T-helper 1 cell (primary cell): ENCODE measurements around the gene CTBP1.

Source experiments
- DNase-seq, 5 donors: peaks; one replicate each; pipeline ENCODE4 v3.0.0-alpha.2; 2012 to 2020

Gene CTBP1

DNA sequence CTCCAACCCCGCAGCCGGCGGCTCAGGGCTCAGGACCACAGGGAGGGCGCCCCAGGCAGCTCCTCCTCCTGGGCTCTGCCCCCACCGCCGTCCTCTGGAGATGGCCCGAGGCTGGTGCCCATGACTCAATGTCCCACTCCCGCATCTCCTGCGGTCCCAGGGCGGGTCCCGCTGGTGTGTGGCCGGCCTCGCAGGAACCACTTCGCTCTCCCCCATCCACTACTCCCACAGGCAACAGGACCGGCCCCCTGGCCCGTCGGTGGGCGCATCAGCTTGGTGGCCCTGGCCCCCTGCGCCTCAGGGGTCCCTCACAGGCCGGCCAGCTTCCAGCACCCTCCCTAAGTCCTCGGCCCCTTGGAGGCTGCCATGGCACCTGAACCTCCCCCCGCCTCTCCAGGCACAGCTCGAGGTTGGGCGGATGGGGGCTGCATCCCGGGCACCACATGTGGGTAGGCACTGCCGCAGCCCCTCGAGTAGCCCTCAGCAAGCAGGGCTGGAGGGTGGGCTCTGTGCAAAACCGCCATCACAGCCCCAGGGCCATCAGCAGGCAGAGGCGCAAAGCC, 53.7 kb downstream of the CTBP1 start:
- DNase-seq: no peak

DNA sequence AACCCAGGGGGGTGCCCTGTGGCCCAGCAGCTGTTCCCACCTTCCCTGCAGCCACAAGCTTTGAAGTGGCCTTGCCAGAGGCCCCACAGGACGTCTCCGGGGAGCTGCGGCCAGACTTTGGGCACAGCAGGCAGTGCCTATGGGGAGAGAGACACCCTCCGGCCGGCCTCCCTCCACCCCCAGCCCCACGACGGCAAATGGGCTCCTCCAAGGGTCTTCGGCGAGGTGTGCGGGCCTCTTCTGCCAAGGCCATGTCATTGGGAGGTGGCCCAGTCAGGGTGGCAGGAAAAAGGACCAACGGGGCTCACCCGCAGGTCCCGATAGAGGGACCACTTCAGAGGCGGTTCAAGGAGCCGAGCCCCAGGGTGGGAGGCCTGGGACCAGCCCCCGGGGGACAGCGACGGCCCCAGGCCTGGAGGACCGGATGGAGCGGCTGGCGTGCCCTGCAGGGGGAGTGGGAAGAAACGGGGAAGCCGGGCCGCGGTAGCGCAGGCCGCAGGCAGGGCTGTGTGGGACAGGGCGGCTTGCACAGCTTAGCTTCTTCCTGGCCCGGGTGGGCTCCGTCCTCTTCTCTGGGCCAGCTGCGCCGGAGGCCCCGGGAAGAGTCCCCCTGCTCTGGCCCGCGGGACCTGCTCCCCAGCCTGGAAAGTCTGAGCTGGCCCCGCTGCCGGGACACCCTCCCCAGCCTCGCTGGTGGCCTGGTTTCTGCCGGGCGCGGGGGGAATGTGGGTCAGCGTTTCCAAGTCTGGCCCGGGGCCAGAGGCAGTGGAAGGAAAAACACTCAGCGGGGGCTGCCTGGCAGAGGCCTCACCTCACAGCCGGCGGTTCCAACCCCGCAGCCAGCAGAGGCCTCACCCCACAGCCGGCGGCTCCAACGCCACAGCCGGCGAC, 54.7 kb downstream of the CTBP1 start:
- no peak for DNase-seq

DNA sequence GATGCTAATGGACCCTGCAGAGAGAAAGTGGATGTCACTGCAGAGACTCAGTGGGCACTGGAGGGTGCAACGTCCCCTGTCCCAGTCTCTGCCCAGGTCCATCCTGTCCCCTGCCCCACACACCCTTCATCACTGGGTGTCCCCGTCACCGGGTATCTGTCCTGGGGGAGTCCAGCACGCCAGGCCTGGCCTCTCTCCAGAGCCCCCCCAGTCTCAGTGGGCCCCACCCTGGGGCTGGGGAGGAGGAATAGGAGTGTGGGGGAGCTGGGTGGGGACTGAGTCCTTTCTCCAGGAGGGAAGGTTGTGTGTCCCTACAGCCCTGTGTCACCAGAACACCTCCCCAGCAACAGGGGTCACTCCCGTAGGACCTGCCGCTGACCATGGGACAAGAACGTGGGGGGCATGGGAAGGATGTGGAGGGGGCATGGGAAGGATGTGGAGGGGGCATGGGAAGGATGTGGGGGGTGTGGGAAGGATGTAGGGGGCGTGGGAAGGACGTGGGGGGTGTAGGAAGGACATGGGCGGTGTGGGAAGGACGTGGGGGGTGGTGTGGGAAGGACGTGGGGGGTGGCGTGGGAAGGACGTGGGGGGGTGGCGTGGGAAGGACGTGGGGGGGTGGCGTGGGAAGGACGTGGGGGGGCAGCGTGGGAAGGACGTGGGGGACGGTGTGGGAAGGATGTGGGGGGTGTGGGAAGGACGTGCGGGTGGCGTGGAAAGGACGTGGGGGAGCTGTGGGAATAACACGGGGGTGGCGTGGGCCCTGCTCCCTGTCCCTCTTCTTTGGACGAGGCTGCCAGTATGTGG, 55.5 kb downstream of the CTBP1 start:
- no peak for DNase-seq

DNA sequence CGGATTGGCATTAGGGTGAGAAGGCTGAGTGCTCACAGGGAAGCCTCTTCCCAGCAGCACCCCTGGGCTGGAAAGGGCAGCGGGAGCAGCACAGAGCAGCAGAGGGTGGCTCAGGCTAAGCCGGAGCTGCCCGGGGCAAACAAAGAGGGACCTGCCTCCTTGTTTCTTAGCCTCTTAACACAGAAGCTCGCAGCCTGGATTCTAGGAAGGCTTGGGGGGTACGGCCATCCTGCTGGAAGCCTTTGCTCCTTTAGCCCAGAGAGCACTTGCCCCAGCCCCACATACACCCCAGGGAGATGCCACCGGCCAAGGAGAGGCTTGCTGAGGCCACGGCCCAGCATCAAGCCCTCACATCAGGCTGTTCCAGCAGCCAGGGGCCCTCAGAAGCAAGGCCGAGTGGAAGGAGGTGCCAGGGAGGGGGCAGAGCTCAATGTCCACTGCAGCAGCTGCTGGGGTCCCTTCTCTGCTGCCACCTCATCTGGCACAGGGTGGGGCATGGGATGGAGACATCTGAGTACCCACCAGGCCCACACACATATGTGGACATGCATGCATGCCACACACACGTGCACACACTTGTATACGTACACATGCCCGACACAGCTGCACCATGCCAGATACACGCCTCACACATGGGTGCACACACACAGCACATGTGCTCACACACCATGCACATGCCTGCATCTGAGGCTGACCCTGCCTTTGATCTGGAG, 56.3 kb downstream of the CTBP1 start:
- DNase-seq: no peak

DNA sequence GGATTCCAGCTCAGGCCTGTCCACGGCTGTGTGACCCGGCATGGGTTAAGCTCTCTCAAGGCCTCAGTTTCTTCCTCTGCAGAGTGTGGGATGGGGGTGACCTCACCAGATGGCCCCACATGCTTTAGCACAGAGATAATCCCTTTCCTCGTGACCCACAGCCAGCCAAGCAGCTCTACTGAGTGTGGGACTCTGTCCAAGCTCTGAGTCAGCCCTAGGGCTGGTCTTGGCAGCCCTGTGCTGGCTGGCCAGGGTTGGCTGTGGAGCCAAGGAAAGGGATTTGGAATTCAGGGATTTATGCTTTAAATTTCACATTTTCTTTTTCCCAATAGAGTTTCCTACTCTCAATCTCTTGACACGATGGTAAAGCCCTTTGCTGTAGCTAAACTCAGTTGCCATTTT, 56.8 kb downstream of the CTBP1 start:
- DNase-seq: no peak

DNA sequence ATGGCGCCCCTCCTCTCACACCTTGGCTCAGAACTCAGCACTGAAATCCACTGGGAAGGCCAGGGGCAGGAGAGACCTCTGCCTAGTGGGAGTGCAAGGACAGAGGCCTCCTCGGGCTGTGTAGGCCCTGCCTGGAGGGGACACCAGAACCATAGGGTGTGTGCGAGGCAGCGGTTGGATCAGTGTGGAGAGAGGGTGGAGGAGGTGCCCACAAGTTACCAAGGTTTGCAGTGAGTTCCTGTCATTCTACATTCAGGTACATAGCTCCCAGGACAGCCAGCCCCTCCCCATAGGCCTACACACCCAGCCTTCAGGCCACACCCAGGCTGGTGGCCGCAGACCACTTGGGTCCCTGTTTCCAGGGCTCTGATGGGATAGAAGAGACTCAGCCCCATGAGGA, 57.3 kb downstream of the CTBP1 start:
- no peak for DNase-seq

DNA sequence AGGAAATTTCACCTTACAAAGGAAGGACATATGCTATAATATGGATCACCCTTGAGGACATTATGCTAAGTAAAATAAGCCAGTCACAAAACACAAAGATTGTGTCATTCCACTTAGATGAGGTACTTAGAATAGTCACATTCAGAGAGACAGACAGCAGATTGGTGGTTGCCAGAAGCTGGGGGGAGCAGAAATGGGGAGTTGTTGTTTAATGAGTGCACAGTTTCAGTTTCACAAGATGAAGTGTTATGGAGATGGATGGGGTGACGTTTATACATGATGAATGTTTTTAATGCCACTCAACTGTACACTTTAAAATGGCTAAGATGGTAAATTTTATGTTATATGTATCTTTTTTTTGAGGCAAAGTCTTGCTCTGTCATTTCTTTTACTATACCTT, 61.7 kb downstream of the CTBP1 start:
- DNase-seq: peak in 1 of 5 donors; percentile 78

DNA sequence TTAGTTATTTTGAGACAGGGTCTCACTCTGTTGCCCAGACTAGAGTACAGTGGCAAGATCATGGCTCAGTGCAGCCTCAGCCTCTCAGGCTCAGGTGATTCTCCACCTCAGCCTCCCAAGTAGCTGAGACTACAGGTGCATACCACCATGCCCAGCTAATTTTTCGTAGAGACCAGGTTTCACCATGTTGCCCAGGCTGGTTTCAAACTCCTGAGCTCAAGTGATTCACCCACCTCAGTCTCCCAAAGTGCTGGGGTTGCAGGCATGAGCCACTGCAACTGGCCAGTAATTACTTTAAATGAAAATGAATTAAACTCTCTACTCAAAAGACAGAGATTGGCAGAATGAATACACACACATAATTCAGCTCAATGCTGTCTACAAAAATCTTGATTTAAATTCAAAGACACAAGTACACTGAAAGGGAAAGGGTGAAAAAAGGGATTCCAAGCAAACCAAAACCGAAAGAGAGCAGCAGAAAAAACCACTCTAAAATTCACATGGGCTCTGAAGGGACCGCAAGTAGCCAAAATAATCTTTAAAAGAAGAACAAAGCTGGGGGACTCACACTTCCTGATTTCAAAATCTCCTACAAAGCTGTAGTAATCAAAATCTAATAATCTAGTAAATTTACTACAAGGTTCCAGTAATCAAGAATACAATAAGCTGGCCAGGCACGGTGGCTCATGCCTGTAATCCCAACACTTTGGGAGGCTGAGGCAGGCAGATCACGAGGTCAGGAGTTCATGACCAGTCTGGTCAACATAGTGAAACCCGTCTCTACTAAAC, 64.8 kb downstream of the CTBP1 start:
- DNase-seq: no peak

DNA sequence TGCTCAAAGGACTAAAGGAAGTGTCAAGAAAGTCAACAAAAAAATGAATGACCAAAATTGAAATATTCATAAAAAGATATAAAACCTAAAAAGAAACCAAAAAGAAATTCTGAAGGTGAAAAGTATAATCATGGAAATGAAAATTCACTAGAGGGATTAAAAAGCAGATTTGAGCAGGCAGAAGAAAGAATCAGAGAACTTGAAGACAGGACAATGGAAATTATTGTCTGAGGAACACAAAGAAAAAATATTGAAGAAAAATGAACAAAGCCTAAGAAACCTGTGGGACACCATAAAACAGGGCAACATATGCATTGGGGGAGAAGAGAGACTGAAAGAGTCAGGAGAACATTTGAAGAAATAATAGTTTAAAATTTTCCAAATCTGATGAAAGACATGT, 66.6 kb downstream of the CTBP1 start:
- no peak for DNase-seq

DNA sequence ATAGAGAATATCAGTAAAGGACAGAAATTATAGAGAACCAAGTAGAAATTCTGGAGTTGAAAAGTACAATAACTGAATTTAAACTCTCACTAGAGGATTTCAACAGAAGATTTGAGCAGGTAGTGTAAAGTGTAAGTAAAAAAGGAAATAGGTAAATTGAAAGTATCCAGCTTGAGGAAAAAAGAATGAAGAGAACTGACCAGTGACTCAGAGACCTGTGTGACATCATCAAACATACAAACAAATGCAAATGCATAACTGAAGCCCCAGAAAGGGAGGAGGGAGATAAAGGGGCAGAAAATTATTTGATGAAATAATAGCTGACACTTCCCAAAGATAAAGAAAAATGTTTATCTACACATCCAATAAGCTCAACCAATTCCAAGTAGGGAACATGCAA, 68.3 kb downstream of the CTBP1 start:
- no peak for DNase-seq

DNA sequence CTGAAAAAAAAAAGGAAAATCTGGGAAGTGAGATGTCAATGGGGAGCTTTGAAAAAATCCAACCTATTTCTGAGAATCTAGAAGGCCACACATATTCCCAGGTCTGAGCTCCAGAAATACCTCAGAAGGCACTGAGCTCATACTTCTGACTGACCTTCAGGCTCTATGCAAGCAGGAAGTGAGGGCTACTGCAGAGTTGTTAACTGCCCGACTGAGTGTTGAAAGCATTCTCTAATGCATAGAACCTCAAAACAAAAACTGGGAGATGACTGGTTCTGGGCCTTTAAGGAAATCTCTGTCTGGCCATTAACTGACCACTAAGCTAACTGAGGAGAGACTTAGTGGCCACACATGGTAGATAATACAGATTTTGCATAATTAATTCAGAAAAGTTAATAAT, 69.0 kb downstream of the CTBP1 start:
- no peak for DNase-seq

DNA sequence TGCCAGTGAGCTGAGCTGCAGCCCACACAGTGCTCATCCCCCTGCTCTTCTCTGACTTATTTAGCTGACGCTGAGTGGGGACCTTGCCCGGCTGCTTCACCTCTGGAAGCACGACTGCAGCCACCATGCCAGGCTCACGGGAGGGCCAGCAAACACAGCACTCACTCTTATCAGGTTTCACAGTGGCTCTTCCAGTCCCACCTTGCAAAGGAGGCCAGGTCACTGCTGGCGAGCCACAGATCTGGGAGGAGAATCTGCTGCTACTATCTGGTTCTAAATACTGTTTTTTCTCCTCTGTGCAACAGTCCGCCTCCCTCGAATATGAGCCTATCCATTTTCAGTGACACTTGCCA, 69.9 kb downstream of the CTBP1 start:
- no peak for DNase-seq

DNA sequence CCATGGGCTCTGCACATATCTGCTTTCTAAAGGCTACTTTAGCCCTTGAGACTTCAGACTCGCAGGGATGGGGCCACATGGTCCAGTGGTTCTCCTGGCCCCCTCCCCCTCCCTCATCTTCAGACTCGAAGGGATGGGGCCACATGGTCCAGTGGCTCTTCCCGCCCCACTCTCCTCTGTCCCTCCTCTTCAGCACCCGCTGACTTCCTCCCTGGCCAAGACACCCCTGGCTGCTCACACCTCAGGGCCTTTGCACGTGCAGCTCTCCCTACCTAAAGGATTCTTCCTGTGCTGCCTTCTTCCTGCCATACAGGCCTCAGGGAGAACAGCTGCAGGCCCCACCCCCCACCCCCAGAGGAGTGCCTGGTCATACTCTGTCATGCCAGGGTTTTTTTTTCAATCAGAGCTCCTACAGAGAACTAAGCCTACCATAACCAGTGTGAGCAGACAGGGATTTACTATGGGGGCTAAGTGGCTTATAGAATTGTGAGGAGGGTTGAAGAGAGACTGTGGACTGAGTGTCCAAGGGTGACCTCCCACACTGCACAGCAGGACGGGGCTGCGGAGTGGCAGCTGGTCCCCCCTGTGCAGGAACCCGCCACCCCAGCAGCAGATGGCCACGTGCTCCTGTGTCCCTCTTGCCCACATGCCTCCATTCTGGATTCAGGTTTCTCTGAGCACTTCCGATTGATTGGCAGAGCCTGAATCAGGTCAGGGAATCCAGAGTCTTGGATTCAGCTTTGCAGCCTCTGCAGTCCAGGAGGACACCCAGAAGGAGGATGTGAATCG, 70.4 kb downstream of the CTBP1 start:
- no peak for DNase-seq

DNA sequence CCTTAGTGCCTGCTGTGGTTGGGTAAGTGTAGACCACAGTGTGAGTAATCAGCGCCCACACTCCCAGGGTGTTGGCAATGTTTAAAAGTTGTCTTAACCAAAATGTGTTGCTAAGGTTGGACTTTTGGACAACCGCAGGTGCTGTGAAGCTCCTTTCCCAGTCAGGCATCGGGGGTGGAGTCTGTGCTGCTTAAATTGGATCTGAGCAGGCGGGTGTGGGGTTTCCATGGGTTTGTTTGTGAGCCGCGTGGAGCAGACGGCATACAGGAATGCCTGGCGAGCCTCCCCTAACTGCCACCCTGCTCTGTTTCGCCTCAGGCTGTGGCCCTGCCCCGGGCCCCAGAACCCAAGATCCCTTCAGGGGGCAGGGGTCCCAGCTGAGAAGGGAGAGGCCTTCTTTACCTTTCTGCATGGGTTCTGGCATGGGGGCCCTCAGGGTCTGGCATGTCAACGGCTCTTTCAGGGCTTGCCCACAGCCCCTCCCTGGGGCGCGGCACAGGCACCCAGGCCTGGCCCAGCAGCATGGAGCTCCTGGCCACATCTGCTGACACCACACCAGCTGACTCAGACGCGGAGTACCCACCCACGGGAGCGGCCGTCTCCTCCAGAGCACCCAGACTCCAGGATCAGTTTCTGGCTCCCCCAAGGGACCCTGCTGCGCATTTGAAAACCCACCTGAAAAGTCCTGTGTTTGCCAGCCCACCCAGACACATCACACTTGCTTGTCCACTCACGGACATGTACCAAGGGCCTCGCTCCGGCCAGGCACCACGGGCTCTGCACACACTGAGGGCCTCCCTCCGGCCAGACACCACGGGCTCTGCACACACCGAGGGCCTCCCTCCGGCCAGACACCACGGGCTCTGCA, 71.4 kb downstream of the CTBP1 start:
- DNase-seq: no peak

DNA sequence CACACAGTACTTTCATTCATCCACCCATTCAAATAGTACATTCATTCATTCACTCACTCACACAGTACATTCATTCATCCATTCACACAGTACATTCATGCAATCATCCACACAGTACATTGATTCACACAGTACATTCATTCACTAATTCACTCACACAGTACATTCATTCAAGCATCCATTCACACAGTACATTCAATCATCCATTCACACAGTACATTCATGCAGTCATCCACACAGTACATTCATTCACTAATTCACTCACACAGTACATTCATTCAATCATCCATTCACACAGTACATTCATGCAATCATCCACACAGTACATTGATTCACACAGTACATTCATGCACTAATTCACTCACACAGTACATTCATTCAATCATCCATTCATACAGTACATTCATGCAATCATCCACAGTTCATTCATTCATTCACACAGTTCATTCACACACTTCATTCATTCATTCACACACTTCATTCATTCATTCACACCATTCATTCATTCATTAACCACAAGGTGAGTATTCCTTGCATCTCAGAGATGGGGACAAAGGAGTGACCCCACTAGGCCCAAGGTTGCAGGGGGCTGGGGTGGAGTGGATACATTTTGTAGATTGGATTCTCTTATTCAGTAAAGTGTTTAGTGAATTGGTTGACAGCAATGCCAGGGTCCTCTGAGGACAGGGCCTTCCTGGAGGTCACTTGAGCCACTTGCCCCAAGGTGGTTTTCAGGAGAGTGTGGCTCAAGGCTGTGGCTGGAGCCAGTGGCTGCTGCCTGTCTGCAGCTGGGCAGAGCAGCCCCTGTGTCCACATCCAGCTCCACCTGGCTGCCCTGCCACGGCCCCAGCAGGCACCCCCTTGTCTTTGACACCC, 72.3 kb downstream of the CTBP1 start:
- DNase-seq: no peak

DNA sequence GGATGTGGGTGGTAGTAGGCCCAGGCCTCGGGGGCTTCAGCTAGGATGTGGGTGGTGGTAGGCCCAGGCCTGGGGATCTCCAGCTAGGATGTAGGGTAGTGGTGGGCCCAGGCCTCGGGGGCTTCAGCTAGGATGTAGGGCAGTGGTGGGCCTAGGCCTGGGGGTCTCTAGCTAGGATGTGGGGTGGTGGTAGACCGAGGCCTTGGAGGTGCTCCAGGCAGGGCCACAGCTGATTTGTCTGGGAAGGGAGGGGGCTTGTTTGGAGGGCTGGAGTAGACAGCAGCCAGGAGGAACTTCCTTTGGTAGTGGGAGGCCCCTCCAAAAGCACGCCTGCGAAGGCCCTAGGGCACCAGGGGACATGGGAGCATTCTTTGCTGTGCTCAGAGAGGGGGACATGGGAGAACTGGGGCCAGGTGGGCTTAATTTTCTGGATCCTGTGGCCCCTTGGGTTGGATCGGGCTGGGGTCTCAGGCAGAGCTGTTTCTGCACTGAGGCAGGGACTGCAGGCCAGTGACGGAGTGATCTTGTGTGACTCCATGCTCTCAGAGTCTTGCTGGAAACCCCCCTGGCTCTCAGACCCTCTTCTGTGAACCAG, 73.2 kb downstream of the CTBP1 start:
- DNase-seq: no peak

DNA sequence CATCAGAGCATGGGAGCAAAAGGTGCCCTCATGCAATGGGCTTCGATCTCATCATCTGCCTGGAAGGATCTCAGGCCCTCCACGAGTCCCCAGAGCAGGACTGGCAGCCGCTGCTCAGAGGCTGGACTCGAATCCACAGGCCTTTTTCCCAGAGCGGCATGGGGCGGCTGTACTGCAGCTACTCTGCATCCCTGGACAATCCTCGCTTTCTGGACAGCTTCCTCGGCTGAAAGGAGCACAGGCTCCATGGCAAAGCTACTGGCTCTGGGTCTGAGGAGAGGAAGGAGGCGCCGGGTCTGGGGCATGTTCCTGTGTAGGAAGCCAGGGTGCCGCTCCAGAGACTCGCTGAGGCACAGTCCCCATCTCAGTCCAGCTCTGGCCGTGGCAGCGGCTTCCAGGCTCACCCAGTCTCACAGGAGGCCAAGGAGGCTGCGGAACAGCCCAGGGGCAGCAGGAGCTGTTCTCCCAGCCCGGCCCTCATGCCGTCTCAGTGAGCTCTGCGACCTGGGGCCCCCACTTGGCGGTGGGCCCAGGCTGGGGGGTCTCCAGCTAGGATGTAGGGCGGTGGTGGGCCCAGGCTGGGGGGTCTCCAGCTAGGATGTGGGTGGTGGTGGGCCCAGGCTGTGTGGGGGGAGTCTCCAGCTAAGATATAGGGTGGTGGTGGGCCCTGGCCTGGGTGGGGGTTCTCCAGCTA, 73.8 kb downstream of the CTBP1 start:
- DNase-seq: no peak
